Measurements from ENCODE around the gene CBFA2T3.

The CBFA2T3 gene

DNA sequence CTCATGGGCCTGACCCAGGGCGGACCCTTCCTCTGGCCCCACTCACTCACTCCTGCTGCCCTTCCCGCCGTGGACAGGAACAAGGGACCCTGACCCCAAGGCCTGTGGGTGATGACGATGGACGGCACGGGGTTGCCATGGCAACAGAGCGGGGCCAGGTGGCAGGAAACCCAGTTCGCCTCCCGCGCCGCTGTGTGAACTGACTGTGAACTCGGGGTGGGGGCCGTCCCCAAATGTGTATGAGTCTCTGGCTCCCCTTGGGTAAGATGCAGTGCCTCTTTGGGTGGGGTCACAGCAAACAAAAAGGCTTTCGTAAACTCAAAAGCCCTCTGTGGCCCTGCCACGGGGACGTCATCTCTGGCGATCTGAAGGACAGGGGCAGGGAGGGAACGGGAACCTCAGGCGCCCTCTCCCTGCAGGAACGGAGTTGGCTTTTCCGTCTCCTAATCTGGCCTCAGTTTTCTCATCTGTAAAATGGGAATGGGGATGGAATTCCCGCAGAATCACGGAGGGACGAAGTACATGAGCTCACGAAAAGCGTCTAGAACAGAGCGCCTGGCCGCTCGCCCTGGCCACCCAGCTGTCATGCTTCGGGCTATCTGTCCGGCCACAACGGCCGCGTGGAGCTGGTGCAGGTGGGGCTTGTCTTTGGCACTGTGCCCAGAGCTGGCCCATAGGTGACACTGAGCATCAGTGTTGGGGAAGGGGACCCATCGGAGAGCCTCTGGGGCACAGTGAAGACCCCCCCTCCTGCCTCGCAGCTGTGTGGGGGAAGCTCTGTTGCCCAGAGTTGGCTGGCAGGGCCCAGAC, 65.7 kb downstream of the CBFA2T3 start:
- no peak overlapping the region for H3K9ac ChIP-seq (ENCODE audit: low read length)
- no peak overlapping the region for H3K27ac ChIP-seq (ENCODE audit: low read depth, low read length)
- peaks cover 3 to 17% of the 10 kb centered on the region in 2 donors for H3K27me3 ChIP-seq (ENCODE audit: control insufficient read depth in 1 of 2, insufficient read depth in 2 of 2, low read length in 2 of 2)
- no peaks in the 10 kb centered on the region for H3K9me3 ChIP-seq (ENCODE audit: low read length)
- no peak overlapping the region for H3K4me3 ChIP-seq (ENCODE audit: low read depth in 1 of 2, low read length in 2 of 2)
- H3K36me3 ChIP-seq (ENCODE audit: insufficient read depth, low read length) = no peaks in the 10 kb centered on the region
- H3K4me1 ChIP-seq (ENCODE audit: insufficient read depth, low read length) = no peaks in the 10 kb centered on the region

DNA sequence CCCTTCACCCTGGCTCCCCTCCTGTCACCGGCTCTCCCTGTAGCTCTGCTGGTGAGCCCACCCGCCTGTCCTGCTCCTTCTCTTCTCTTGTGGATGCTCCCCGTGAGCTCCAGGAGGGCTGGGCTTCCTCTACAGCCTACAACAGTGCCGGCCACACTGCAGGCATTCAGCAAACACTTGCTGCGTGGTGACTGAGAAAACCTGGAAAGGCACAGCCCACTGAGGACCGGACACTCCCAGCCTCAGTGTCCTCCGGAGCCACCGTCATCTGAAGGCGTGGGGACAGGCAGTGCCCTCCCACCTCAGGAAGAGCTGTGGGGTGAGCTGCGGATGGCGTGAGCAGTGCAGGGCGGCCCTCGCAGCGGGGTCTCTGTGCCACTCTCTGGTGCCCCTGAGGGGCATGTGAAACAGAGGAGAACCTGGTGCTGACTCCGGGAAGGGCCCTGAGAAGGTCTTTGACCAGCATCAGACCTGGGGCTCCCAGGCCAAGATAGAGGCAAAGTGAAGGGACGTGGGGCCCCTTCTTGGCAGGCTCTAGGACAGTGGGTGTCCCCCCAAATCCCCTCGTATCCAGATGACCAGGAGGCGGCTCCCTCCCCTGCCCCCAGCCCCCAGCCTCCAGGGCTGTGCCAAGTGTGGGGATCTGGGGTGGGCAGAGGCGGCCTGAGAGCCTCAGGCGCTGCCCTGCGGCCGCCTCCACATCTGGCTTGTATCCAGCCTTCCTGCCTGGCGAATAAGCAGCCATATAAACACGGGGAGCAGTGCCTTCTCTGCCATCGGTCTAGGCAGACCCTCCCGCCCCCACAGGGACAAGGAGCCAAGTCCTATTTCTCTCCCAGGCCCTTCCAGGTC, 66.5 kb downstream of the CBFA2T3 start:
- no peak overlapping the region for H3K4me3 ChIP-seq (ENCODE audit: low read depth in 1 of 2, low read length in 2 of 2)
- H3K27me3 ChIP-seq (ENCODE audit: control insufficient read depth in 1 of 2, insufficient read depth in 2 of 2, low read length in 2 of 2) = peaks cover 3 to 17% of the 10 kb centered on the region in 2 donors
- H3K9me3 ChIP-seq (ENCODE audit: low read length) = no peaks in the 10 kb centered on the region
- H3K27ac ChIP-seq (ENCODE audit: low read depth, low read length) = no peak overlapping the region
- no peak overlapping the region for H3K9ac ChIP-seq (ENCODE audit: low read length)
- H3K4me1 ChIP-seq (ENCODE audit: insufficient read depth, low read length) = no peaks in the 10 kb centered on the region
- no peaks in the 10 kb centered on the region for H3K36me3 ChIP-seq (ENCODE audit: insufficient read depth, low read length)

DNA sequence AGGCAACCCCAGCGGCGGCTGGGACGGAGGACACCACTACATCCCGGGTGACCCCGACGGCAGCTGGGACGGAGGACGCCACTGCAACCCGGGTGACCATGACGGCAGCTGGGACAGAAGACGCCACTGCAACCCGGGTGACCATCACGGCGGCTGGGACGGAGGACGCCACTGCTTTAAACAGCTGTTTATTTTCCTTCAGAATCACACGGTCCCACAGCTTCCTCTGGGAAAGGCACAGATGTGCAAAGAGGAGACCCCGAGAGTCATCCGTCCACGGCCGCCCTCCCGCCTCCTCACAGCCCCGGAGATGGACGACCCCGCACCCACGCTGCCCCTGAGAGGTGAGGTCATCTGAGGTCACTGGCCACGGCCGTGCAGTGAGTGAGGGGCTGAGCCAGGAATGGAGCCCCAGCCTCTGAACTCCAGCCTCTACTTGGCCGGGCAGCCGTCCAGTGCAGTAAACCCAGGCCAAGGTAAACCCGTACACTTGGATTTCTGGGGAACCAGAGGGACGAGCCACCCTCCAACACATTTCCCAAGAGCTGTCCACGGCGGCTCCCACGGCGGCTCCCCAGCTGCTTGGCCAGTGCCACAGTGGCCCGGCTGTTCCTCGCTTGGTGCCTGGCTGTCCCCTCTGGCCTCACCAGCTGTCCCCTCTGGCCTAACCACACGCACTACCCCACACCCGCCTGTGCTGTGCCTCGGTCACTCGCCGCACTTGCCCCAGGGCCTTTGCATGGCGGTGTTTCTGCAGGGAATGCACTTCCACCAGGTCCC, 67.4 kb downstream of the CBFA2T3 start:
- Histone ChIP-seq H3K4me3 (ENCODE audit: low read depth in 1 of 2, low read length in 2 of 2) (no peak overlapping the region), H3K27ac (ENCODE audit: low read depth, low read length) (no peak overlapping the region), H3K36me3 (ENCODE audit: insufficient read depth, low read length) (no peaks in the 10 kb centered on the region), H3K4me1 (ENCODE audit: insufficient read depth, low read length) (no peaks in the 10 kb centered on the region), H3K27me3 (ENCODE audit: control insufficient read depth in 1 of 2, insufficient read depth in 2 of 2, low read length in 2 of 2) (peaks cover 3 to 17% of the 10 kb centered on the region in 2 donors), H3K9me3 (ENCODE audit: low read length) (no peaks in the 10 kb centered on the region), H3K9ac (ENCODE audit: low read length) (no peak overlapping the region)

DNA sequence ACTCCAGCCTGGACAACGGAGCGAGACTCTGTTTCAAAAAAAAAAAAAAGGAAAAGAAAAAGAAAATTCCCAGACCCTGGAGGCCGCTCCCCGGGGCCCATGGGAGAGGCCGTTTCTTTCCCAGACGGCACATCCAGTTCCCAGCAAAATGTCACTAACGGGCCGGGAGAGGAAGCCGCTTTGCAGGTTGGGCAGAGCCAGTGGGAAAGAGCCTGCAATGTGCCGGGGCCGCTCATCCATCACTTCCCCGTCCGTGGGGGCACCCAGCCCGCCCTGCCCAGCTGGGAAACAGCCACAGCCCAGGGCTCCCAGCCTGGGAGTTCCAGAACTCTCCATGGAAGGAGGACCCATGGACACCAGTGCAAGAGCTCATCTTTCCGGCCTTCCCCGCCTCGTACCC, 68.7 kb downstream of the CBFA2T3 start:
- Histone ChIP-seq H3K36me3 (ENCODE audit: insufficient read depth, low read length) (no peaks in the 10 kb centered on the region), H3K27me3 (ENCODE audit: control insufficient read depth in 1 of 2, insufficient read depth in 2 of 2, low read length in 2 of 2) (peaks cover 0 to 17% of the 10 kb centered on the region in 2 donors), H3K27ac (ENCODE audit: low read depth, low read length) (no peak overlapping the region), H3K9ac (ENCODE audit: low read length) (no peak overlapping the region), H3K9me3 (ENCODE audit: low read length) (no peaks in the 10 kb centered on the region), H3K4me1 (ENCODE audit: insufficient read depth, low read length) (no peaks in the 10 kb centered on the region), H3K4me3 (ENCODE audit: low read depth in 1 of 2, low read length in 2 of 2) (no peak overlapping the region)

DNA sequence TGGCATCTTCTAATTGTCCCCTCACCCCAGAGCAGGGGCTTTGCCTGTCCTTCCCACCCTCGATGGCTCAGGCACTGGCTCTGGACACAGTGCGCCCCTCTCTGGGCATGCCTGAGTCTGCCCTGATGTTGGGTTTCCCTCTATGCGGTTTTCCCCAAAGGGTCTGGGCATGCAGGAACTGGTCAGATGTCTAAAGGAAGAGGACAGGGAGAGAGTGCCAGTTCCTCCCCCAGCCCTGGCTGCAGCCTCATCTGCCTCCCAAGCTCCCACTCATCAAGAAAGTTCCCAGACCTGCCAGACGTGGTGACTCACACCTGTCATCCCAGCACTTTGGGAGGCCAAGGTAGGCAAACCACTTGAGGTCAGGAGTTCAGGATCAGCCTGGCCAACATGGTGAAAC, 69.2 kb downstream of the CBFA2T3 start:
- H3K4me1 ChIP-seq (ENCODE audit: insufficient read depth, low read length) = no peaks in the 10 kb centered on the region
- no peaks in the 10 kb centered on the region for H3K9me3 ChIP-seq (ENCODE audit: low read length)
- H3K27ac ChIP-seq (ENCODE audit: low read depth, low read length) = no peak overlapping the region
- H3K27me3 ChIP-seq (ENCODE audit: control insufficient read depth in 1 of 2, insufficient read depth in 2 of 2, low read length in 2 of 2) = peaks cover 0 to 14% of the 10 kb centered on the region in 2 donors
- no peak overlapping the region for H3K4me3 ChIP-seq (ENCODE audit: low read depth in 1 of 2, low read length in 2 of 2)
- no peaks in the 10 kb centered on the region for H3K36me3 ChIP-seq (ENCODE audit: insufficient read depth, low read length)
- no peak overlapping the region for H3K9ac ChIP-seq (ENCODE audit: low read length)

DNA sequence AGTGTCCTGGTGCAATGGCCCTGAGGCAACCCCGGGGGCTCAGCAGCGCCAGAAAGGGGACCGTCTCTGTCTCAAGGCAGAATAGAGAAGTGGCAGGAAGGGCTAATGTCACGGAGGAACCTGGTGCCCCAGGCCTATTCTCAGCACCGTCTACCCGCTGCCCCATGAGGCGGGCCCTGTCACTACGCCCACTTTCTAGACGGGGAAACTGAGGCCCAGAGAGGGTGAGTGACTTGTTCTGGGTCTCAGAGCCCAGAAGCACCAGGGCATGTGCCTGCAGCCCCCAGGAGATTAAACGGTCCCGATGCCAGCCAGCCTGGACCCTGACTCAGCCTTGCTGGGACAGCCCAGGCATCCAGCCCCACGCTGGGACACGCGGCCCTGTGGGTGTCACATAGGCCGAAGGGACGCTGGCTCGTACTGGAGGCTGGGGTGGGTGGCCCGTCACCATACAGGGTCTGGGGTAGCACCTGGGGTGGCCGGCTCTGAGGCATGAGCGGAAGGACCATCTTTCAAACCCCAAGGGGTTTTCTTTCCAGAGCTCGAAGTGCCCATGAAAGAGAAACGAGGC, 70.4 kb downstream of the CBFA2T3 start:
- Histone ChIP-seq H3K36me3 (ENCODE audit: insufficient read depth, low read length) (no peaks in the 10 kb centered on the region), H3K27me3 (ENCODE audit: control insufficient read depth in 1 of 2, insufficient read depth in 2 of 2, low read length in 2 of 2) (peaks cover 0 to 8% of the 10 kb centered on the region in 2 donors), H3K9ac (ENCODE audit: low read length) (no peak overlapping the region), H3K4me3 (ENCODE audit: low read depth in 1 of 2, low read length in 2 of 2) (no peak overlapping the region), H3K27ac (ENCODE audit: low read depth, low read length) (no peak overlapping the region), H3K4me1 (ENCODE audit: insufficient read depth, low read length) (no peaks in the 10 kb centered on the region), H3K9me3 (ENCODE audit: low read length) (no peaks in the 10 kb centered on the region)

DNA sequence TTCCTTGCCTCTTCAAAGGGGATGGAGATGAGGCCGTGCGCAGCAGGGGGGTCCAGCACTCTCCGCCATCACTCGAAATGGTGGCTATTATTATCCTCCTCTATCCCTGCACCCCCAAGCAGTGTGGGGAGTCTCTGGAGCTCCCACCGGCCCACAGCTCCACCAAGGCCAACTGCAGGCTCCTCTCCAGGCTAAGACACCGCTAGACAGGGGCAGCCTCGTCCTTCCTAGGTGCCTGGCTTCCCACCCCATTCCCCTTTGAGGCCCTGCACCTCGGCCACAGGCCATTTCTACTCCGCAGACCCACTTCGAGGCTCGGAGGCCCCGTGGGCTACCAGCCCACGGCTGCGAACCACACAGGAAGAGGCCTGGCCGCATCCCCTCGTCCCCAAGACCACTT, 71.0 kb downstream of the CBFA2T3 start:
- Histone ChIP-seq H3K4me3 (ENCODE audit: low read depth in 1 of 2, low read length in 2 of 2) (no peak overlapping the region), H3K9me3 (ENCODE audit: low read length) (no peaks in the 10 kb centered on the region), H3K4me1 (ENCODE audit: insufficient read depth, low read length) (no peaks in the 10 kb centered on the region), H3K36me3 (ENCODE audit: insufficient read depth, low read length) (no peaks in the 10 kb centered on the region), H3K27me3 (ENCODE audit: control insufficient read depth in 1 of 2, insufficient read depth in 2 of 2, low read length in 2 of 2) (peaks cover 0 to 2% of the 10 kb centered on the region in 2 donors), H3K9ac (ENCODE audit: low read length) (no peak overlapping the region), H3K27ac (ENCODE audit: low read depth, low read length) (no peak overlapping the region)

DNA sequence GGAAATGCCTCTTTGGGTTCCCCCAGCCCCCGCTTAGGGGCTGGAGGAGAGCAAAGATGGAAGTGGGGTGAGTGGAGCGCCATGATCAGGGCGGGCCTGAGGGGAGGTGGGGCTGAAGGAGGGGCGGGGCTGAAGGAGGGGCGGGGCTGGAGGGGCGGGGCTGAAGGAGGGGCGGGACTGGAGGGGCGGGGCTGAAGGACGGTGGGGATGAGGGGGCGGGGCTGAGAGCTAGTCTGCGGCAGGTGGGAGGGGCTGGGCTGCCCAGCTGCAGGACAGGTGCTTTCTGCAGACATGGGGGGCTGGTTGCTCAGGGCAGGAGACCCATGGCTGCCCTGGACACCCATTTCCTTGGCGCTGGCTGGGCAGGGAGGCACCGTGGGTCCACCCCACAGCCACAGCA, 71.4 kb downstream of the CBFA2T3 start:
- Histone ChIP-seq H3K9me3 (ENCODE audit: low read length) (no peaks in the 10 kb centered on the region), H3K27me3 (ENCODE audit: control insufficient read depth in 1 of 2, insufficient read depth in 2 of 2, low read length in 2 of 2) (no peaks in the 10 kb centered on the region), H3K27ac (ENCODE audit: low read depth, low read length) (no peak overlapping the region), H3K4me3 (ENCODE audit: low read depth in 1 of 2, low read length in 2 of 2) (no peak overlapping the region), H3K9ac (ENCODE audit: low read length) (no peak overlapping the region), H3K36me3 (ENCODE audit: insufficient read depth, low read length) (no peaks in the 10 kb centered on the region), H3K4me1 (ENCODE audit: insufficient read depth, low read length) (no peaks in the 10 kb centered on the region)

DNA sequence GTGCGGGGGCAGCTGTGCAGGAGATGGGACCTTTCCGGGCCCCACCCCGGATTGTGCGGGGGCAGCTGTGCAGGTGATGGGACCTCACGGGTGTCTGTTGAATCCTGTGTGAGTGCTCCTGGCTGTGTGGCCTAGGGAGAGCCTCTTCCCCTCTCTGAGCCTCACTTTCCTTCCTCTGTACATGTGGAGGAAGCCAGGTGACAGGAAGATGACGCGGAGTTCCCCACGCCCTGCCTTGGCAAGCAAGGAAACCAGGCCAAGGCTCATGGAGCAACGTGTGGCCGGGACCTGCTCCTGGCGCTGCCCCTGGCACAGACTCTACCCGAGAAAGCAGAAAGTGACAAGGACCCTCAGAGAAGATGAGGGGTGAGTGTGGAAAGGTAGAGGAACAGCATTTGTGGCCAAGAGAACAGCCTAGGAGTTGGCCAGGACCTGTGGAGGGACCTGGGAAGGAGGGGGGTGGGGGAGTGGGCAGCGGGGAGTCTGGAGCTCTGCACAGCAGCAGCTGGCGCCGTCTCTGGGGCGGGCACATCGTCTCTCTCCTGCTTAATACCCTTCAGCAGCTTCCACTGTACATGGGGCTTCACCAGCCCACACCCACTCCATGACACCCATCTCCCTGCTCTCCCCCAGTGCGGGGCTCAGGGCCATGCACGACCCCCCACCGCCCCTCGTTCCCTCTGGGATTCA, 72.2 kb downstream of the CBFA2T3 start:
- no peaks in the 10 kb centered on the region for H3K36me3 ChIP-seq (ENCODE audit: insufficient read depth, low read length)
- H3K4me1 ChIP-seq (ENCODE audit: insufficient read depth, low read length) = no peaks in the 10 kb centered on the region
- H3K27ac ChIP-seq (ENCODE audit: low read depth, low read length) = no peak overlapping the region

DNA sequence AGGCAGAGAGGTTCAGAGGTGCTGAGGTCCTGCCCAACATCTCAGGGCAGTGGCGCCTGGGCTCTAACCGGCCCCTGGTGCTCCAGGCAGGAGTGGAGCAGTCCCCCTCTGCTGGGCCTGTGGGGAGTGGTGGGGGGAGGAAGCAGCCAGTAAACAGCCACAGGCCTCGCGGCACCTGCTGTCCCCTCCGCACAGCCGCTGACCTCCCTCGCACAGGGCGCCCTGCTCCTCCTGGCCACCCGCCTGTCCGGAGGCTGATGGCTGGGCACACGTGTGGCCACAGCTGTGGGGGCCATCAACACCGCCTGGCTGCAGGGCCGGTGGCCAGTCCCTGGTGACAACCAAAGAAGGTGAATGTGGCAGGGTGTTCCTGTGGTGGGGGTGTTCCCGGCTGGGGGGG, 73.7 kb downstream of the CBFA2T3 start:
- H3K36me3 ChIP-seq (ENCODE audit: insufficient read depth, low read length) = no peaks in the 10 kb centered on the region
- H3K27me3 ChIP-seq (ENCODE audit: control insufficient read depth in 1 of 2, insufficient read depth in 2 of 2, low read length in 2 of 2) = no peaks in the 10 kb centered on the region
- no peaks in the 10 kb centered on the region for H3K4me1 ChIP-seq (ENCODE audit: insufficient read depth, low read length)
- no peak overlapping the region for H3K9ac ChIP-seq (ENCODE audit: low read length)
- H3K27ac ChIP-seq (ENCODE audit: low read depth, low read length) = no peak overlapping the region
- H3K4me3 ChIP-seq (ENCODE audit: low read depth in 1 of 2, low read length in 2 of 2) = no peak overlapping the region
- no peaks in the 10 kb centered on the region for H3K9me3 ChIP-seq (ENCODE audit: low read length)

More for the DNA sequence above, 72.2 kb downstream of the CBFA2T3 start:
- Histone ChIP-seq H3K9me3 (ENCODE audit: low read length) (no peaks in the 10 kb centered on the region), H3K27me3 (ENCODE audit: control insufficient read depth in 1 of 2, insufficient read depth in 2 of 2, low read length in 2 of 2) (no peaks in the 10 kb centered on the region), H3K4me3 (ENCODE audit: low read depth in 1 of 2, low read length in 2 of 2) (no peak overlapping the region), H3K9ac (ENCODE audit: low read length) (no peak overlapping the region)
